Measurements from ENCODE around the gene LRMDA. TPM values are rescaled to one million over a fixed set of nuclear protein-coding genes. Genes with fewer than 3 reads are reported as not detected.
A peak's percentile ranks its signal among the peaks of the same experiment; 100 is the strongest.

The LRMDA gene
- total RNA-seq, 1 donor from 2014 or later: 0.96 TPM

GRCh38 chr10:75528392-75528791 lies 97.0 kb downstream of the LRMDA start:
- no peak for DNase-seq (ENCODE audit: low spot score in 2 of 2)
- no peaks in the 10 kb centered on the region for H3K36me3 ChIP-seq
- intact Hi-C loops (cut with DNase I): no loop called here
- TF ChIP-seq CTCF (IDR thresholded peaks at IDR 0.05): no peak
- H3K27ac ChIP-seq: no peak overlapping the region
- H3K4me1 ChIP-seq: peaks cover 0 to 14% of the 10 kb centered on the region in 2 donors
- H3K4me3 ChIP-seq: no peak overlapping the region
- H3K9me3 ChIP-seq: no peaks in the 10 kb centered on the region
- no peaks in the 10 kb centered on the region for H3K27me3 ChIP-seq

- Histone ChIP-seq H3K9me3 (no peaks in the 10 kb centered on the region), H3K4me3 (no peak overlapping the region), H3K36me3 (no peaks in the 10 kb centered on the region), H3K27me3 (no peaks in the 10 kb centered on the region), H3K27ac (peak overlapping the region; percentile 29 to 62), H3K4me1 (peaks cover 0 to 14% of the 10 kb centered on the region in 2 donors)
- intact Hi-C loops (cut with DNase I): no loop called here
- TF ChIP-seq CTCF (IDR thresholded peaks at IDR 0.05): no peak
- peak; percentile 10 to 83 for DNase-seq (ENCODE audit: low spot score in 2 of 2)
These were observed 98.9 kb downstream of the LRMDA start for GRCh38 chr10:75530299-75530698.

DNA sequence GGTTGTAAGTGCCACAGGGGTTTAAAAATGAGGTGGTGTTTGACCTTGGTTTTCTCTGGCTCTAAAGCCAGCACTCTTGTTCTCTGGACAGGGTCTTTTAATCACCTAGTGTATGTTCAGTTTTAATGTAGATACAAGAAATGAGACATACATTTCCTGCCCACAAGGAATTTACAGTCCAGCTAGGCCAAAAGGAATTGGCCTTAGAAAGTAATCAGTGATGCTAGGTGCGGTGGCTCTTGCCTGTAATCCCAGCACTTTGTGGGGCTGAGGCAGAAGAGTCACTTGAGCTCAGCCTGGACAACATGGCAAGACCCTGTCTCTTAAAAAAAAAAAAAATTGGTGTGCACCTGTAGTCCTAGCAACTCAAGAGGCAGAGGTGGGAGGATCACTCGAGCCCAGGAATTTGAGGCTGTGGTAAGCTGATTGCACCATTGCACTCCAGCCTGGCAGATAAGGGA lies 100.2 kb downstream of the LRMDA start:
- no peak for DNase-seq (ENCODE audit: low spot score in 2 of 2)
- Histone ChIP-seq H3K9me3 (no peaks in the 10 kb centered on the region), H3K4me3 (no peak overlapping the region), H3K27me3 (no peaks in the 10 kb centered on the region), H3K36me3 (no peaks in the 10 kb centered on the region), H3K4me1 (peaks cover 0 to 14% of the 10 kb centered on the region in 2 donors), H3K27ac (peak overlapping the region in 1 of 2 donors; percentile 62)
- no peak for TF ChIP-seq CTCF (IDR thresholded peaks at IDR 0.05)
- intact Hi-C loops (cut with DNase I): loop anchor here (2.0 kb wide), 1 partner anchor 21 kb away; no protein-coding TSS in a partner anchor

DNA sequence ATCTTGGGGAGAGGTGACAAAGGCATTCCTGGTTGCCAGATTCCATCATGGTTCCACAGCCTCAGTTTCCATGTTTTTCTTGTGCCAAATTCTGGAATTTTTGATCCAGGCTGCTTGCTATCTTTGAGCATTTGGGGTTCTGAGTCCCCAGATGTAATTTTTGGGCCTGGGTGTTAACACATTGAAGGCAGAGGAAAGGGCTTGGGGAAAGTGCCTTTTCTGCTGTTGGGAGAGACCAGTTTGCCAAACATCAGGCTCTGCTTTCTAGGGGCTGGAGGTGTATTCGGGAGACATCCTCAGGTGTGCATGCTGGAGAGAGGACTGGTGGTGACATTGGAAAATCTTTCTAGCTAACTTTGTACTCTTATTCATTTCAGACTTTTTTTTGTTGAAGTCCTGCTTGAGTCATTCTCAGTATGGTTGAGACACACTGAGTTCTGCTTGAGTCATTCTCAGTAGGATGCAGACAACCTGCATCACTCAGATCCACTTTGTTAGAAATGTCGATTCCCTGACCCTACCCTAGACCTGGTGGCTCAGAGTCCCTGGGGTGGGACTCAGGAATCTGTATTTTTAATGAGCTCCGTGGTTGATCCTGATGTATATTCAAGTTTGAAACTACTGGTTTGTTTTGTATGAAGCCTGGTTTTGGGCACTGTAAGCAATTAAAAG lies 101.0 kb downstream of the LRMDA start:
- H3K27ac ChIP-seq: no peak overlapping the region
- intact Hi-C loops (cut with DNase I): loop anchor here (2.0 kb wide), 1 partner anchor 22 kb away; no protein-coding TSS in a partner anchor
- H3K36me3 ChIP-seq: no peaks in the 10 kb centered on the region
- peaks cover 0 to 14% of the 10 kb centered on the region in 2 donors for H3K4me1 ChIP-seq
- no peaks in the 10 kb centered on the region for H3K9me3 ChIP-seq
- H3K4me3 ChIP-seq: no peak overlapping the region
- DNase-seq (ENCODE audit: low spot score in 2 of 2): no peak
- no peaks in the 10 kb centered on the region for H3K27me3 ChIP-seq
- TF ChIP-seq CTCF (IDR thresholded peaks at IDR 0.05): no peak

GRCh38 chr10:75538144-75538543 lies 106.7 kb downstream of the LRMDA start:
- no peak for DNase-seq (ENCODE audit: low spot score in 2 of 2)
- no peaks in the 10 kb centered on the region for H3K36me3 ChIP-seq
- no peak for TF ChIP-seq CTCF (IDR thresholded peaks at IDR 0.05)
- H3K27me3 ChIP-seq: no peaks in the 10 kb centered on the region
- no peak overlapping the region for H3K4me3 ChIP-seq
- H3K27ac ChIP-seq: no peak overlapping the region
- H3K9me3 ChIP-seq: no peaks in the 10 kb centered on the region
- peaks cover 0 to 15% of the 10 kb centered on the region in 2 donors for H3K4me1 ChIP-seq
- intact Hi-C loops (cut with DNase I): no loop called here

Data from ascending aorta (tissue), 2 donors.